Measurements from ENCODE around the gene PIGU.

DNA sequence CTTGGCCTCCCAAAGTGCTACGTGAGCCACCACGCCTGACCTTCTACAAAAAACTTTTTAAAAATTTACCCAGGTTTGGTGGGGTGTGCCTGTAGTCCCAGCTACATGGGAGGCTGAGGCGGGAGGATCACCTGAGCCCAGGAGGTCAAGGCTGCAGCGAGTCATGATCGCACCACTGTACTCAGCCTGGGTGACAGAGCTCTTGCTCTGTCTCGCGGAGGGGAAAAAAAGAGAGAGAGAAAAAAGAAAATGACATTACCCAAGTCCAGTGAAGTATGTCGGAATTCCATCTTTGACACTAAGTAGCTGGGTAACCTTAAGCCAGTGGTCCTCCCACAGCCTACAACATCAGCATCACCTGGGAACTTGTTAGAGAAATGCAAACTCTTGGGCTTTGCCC is 137.1 kb downstream of the PIGU start:
- TF ChIP-seq POLR2A (IDR thresholded peaks at IDR 0.05; ENCODE audit: extremely low read depth, insufficient read length), result no peak
- TF ChIP-seq, protein P1, sequence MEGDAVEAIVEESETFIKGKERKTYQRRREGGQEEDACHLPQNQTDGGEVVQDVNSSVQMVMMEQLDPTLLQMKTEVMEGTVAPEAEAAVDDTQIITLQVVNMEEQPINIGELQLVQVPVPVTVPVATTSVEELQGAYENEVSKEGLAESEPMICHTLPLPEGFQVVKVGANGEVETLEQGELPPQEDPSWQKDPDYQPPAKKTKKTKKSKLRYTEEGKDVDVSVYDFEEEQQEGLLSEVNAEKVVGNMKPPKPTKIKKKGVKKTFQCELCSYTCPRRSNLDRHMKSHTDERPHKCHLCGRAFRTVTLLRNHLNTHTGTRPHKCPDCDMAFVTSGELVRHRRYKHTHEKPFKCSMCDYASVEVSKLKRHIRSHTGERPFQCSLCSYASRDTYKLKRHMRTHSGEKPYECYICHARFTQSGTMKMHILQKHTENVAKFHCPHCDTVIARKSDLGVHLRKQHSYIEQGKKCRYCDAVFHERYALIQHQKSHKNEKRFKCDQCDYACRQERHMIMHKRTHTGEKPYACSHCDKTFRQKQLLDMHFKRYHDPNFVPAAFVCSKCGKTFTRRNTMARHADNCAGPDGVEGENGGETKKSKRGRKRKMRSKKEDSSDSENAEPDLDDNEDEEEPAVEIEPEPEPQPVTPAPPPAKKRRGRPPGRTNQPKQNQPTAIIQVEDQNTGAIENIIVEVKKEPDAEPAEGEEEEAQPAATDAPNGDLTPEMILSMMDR (IDR thresholded peaks at IDR 0.05; ENCODE audit: low read depth, low read length), result no peak
- TF ChIP-seq, protein P2, sequence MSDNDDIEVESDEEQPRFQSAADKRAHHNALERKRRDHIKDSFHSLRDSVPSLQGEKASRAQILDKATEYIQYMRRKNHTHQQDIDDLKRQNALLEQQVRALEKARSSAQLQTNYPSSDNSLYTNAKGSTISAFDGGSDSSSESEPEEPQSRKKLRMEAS (IDR thresholded peaks at IDR 0.05; ENCODE audit: low read depth, low read length), result no peak
- TF ChIP-seq MYC (IDR thresholded peaks at IDR 0.05; ENCODE audit: low read depth, low read length), result no peak
